Adipose tissue (tissue), 3 donors: ENCODE measurements around the gene CPPED1. TPM values are rescaled to one million over a fixed set of nuclear protein-coding genes. Genes with fewer than 3 reads are reported as not detected.

Experiments
- polyA plus RNA-seq, 3 donors: library from polyadenylated mRNA; stranded (reverse); fragments of 200-250 nt; gene quantifications; one replicate each; pipeline ENCODE4 v1.2.3, GENCODE V29; 2013
- donor health status: healthy with polysubstance abuse.
- donor health status: Bipolar disorder and iron deficiency.
- donor health status: healthy.

CPPED1 gene
- polyA plus RNA-seq, 3 donors = 3.4 to 15.3 (median 11.0) TPM

Other genes with a start within 250 kb of the CPPED1 start
- gene SHISA9, start 97.7 kb upstream of the CPPED1 start, polyA plus RNA-seq = under 1 TPM; 0.06 to 0.22 (median 0.08) TPM